Body of pancreas (tissue), 4 donors: ENCODE measurements around the gene PLCB3. TPM values are rescaled to one million over a fixed set of nuclear protein-coding genes. Genes with fewer than 3 reads are reported as not detected.

ENCODE experiments used
- ATAC-seq: fragments of 150-250 bp; one replicate; pipeline ENCODE4 v1.9.1; 2016
- DNase-seq, 4 donors: peaks; one replicate each; pipeline ENCODE4 v3.0.0-alpha.2; 2019
- H3K27ac ChIP-seq, 4 donors: fragments of 200-600 bp; sonication (generic); 1 replicate in 3 of 4; 2 replicates in 1 of 4; pipeline versions ENCODE4 v1.5.1 to v1.6.1; 2016 to 2019; ENCODE audit warnings: mild to moderate bottlenecking in 1 of 4, mixed read lengths in 1 of 4, moderate library complexity in 1 of 4
- H3K27me3 ChIP-seq, 2 donors: fragments of 200-600 bp; sonication (generic); one replicate each; pipeline ENCODE4 v1.6.0; 2016; ENCODE audit warnings: mild to moderate bottlenecking in 1 of 2
- H3K36me3 ChIP-seq, 2 donors: fragments of 200-600 bp; sonication (generic); replicated peaks in 1 of 2; 2 replicates each; pipeline ENCODE4 v1.5.1; 2016; ENCODE audit warnings: low read depth in 2 of 2; ENCODE audit not compliant: insufficient read depth in 1 of 2
- H3K4me1 ChIP-seq: fragments of 200-600 bp; sonication (generic); one replicate; pipeline ENCODE4 v1.6.0; 2016
- H3K4me3 ChIP-seq, 2 donors: fragments of 200-600 bp; sonication (generic); 1 replicate in 1 of 2; 2 replicates in 1 of 2; pipeline ENCODE4 v1.5.1; 2016 to 2019
- H3K9me3 ChIP-seq, 3 donors: fragments of 200-600 bp; sonication (generic); 1 replicate in 2 of 3; 2 replicates in 1 of 3; pipeline ENCODE4 v1.5.1; 2016
- POLR2A ChIP-seq, 3 donors: fragments of 450-650 bp; IDR thresholded peaks; one replicate each; pipeline ENCODE4 v1.6.1; 2016; ENCODE audit warnings: antibody characterized with exemption in 3 of 3, mild to moderate bottlenecking in 2 of 3
- WGBS, 2 donors: methylation state at CpG; one replicate each; pipeline ENCODE4 v1.1.5; 2017; 5-methylcytosine and 5-hydroxymethylcytosine counted together
- intact Hi-C: fragments of 100-400 bp; cut with DNase I; formaldehyde crosslinking; loops from one replicate; pipeline ENCODE4 v1.15.1; 2023
- total RNA-seq, 2 donors: library from RNA; depleted of rRNA; stranded (reverse); fragments of >200 nt; gene quantifications; one replicate each; pipeline ENCODE4 v1.1.0, GENCODE V29; 2016
- TF ChIP-seq, protein P1 (sequence below), 7 experiments: fragments of 450-650 bp in 4 of 7; fragments of 200-600 bp in 3 of 7; sonication (generic) in 3 of 7; IDR thresholded peaks; one replicate each; pipeline ENCODE4 v1.5.1; 2016 to 2019; ENCODE audit warnings: antibody characterized with exemption in 7 of 7

PLCB3 gene
- total RNA-seq, 2 donors from 2014 or later, result 13.8 to 14.5 TPM

DNA sequence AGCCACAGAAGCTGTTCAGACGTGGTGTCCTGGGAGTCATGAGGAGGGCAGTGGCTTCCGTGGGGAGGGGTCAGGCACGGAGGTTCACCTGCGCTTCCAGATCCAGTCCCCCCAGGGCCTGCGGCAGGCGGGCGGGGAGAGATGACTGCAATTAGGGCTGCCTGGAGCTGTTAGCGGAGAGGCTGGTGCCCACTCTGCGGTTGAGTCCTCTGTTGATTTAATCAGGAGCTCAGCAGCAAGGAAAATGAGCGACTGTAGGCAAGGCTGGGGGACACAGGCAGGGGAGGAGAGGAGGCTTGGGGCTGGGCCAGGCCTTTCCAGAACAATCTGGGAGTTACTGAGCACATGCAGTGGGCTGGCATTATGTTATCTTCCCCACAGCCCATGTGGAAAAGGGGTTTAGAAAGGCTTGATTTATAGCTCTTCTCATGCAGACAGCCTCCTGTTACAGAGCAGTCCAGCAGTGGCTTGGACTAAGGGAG, 13.1 kb downstream of the PLCB3 start:
- intact Hi-C loops, result no loop called here
- WGBS, 2 donors, result 93 to 94% methylated on average over 3 to 10 of the region's 10 CpGs
- Histone ChIP-seq H3K4me3 (no peak overlapping the region), H3K27me3 (no peaks in the 10 kb centered on the region), H3K36me3 (no peaks in the 10 kb centered on the region), H3K9me3 (no peaks in the 10 kb centered on the region), H3K27ac (no peak overlapping the region), H3K4me1 (peaks cover 18% of the 10 kb centered on the region)
- ATAC-seq (no peak), DNase-seq (no peak)
- TF ChIP-seq, protein P1, sequence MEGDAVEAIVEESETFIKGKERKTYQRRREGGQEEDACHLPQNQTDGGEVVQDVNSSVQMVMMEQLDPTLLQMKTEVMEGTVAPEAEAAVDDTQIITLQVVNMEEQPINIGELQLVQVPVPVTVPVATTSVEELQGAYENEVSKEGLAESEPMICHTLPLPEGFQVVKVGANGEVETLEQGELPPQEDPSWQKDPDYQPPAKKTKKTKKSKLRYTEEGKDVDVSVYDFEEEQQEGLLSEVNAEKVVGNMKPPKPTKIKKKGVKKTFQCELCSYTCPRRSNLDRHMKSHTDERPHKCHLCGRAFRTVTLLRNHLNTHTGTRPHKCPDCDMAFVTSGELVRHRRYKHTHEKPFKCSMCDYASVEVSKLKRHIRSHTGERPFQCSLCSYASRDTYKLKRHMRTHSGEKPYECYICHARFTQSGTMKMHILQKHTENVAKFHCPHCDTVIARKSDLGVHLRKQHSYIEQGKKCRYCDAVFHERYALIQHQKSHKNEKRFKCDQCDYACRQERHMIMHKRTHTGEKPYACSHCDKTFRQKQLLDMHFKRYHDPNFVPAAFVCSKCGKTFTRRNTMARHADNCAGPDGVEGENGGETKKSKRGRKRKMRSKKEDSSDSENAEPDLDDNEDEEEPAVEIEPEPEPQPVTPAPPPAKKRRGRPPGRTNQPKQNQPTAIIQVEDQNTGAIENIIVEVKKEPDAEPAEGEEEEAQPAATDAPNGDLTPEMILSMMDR (IDR thresholded peaks at IDR 0.05), result no peak
- no peak for TF ChIP-seq POLR2A (IDR thresholded peaks at IDR 0.05)

DNA sequence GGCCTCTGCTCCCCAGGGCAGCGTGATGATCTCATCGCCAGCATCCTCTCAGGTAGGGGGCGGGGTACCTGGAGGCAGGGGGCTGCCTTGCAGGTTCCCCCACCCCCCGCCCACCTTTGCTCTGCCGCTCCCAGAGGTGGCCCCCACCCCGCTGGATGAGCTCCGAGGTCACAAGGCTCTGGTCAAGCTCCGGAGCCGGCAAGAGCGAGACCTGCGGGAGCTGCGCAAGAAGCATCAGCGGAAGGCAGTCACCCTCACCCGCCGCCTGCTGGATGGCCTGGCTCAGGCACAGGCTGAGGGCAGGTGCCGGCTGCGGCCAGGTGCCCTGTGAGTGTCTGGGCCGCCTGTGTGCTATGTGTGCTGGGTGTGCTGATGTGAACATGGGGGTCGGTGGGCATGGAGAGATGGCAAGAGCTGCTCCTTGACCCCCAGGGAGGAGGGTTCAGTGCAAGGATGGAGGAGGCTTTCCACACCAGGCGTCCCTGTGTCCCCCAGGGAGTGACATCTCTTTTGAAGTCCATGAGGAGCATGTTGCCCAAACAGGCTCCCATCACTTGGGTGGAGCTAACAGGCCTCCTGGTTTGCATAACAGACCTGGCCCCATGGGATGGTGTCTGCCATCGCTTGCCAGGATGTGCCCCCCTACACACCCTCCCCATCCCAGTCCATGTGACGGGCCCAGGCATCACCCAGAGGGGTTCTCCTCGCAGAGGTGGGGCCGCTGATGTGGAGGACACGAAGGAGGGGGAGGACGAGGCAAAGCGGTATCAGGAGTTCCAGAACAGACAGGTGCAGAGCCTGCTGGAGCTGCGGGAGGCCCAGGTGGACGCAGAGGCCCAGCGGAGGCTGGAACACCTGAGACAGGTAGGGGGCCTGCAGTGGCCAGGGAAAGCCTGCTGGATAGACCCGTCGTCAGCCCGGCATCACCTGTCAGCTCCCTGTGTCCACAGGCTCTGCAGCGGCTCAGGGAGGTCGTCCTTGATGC, 14.1 kb downstream of the PLCB3 start:
- Histone ChIP-seq H3K36me3 (no peaks in the 10 kb centered on the region), H3K4me3 (no peak overlapping the region), H3K27me3 (no peaks in the 10 kb centered on the region), H3K9me3 (no peaks in the 10 kb centered on the region), H3K4me1 (peaks cover 18% of the 10 kb centered on the region), H3K27ac (no peak overlapping the region)
- ATAC-seq (no peak), DNase-seq (no peak)
- intact Hi-C loops, result no loop called here
- no peak for TF ChIP-seq POLR2A (IDR thresholded peaks at IDR 0.05)
- 87 to 93% methylated on average over 18 to 29 of the region's 35 CpGs for WGBS, 2 donors

DNA sequence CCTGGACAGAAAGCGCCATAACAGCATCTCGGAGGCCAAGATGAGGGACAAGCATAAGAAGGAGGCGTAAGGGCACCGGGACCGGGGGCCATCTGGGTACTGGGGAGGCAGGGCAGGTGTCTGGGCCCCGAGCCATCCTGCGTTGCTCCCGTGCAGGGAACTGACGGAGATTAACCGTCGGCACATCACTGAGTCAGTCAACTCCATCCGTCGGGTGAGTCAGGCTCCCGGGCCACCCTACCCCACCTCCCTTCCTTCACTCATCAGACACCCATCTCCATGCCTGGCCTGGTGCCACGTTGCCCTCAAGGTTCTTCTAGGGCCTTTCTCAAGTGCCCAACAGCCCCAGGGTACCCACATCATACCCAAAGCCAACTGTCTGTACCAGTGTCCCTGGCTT, 15.0 kb downstream of the PLCB3 start:
- WGBS, 2 donors, result 72 to 79% methylated on average over 9 to 11 of the region's 15 CpGs
- DNase-seq, result no peak

DNA sequence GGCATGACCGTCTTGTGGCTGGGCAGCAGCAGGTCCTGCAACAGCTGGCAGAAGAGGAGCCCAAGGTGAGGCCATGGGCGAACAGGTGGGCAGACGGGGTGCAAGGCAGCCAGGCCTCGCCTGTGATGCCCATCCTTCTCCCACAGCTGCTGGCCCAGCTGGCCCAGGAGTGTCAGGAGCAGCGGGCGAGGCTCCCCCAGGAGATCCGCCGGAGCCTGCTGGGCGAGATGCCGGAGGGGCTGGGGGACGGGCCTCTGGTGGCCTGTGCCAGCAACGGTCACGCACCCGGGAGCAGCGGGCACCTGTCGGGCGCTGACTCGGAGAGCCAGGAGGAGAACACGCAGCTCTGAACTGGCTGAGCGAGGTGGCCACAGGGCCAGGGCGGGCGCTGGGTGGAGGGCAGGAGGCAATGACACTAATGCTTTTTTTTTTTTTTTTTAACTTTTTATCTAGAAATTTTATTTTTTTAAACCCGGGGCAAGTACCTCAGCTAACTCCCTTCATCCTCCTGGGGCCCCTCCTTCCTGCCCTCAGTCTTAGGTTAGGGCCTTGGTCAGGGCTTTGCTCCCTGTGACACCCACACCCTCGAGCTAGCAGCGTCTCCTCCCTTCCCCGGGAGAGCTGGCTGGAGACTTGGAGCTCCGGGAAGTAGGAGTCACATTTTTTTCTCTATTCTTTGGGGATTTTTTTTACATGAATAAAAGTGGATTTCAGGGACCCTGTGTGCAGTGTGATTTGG, 16.0 kb downstream of the PLCB3 start:
- TF ChIP-seq POLR2A (IDR thresholded peaks at IDR 0.05), result no peak
- TF ChIP-seq, protein P1 (IDR thresholded peaks at IDR 0.05), result no peak
- DNase-seq (no peak), ATAC-seq (no peak)
- no peaks in the 10 kb centered on the region for H3K27me3 ChIP-seq
- H3K27ac ChIP-seq, result peak overlapping the region in 2 of 4 donors; percentile 95 to 98
- intact Hi-C loops, result no loop called here
- no peak overlapping the region for H3K4me3 ChIP-seq
- no peaks in the 10 kb centered on the region for H3K9me3 ChIP-seq
- H3K36me3 ChIP-seq, result no peaks in the 10 kb centered on the region
- WGBS, 2 donors, result 85 to 89% methylated on average over 23 to 25 of the region's 27 CpGs
- H3K4me1 ChIP-seq, result peaks cover 28% of the 10 kb centered on the region

More for the DNA sequence above, 15.0 kb downstream of the PLCB3 start:
- H3K36me3 ChIP-seq, result no peaks in the 10 kb centered on the region
- no peak overlapping the region for H3K4me3 ChIP-seq
- ATAC-seq, result no peak
- H3K9me3 ChIP-seq, result no peaks in the 10 kb centered on the region
- TF ChIP-seq POLR2A (IDR thresholded peaks at IDR 0.05), result no peak
- TF ChIP-seq, protein P1 (IDR thresholded peaks at IDR 0.05), result no peak
- H3K4me1 ChIP-seq, result peaks cover 18% of the 10 kb centered on the region
- H3K27me3 ChIP-seq, result no peaks in the 10 kb centered on the region
- intact Hi-C loops, result no loop called here
- no peak overlapping the region for H3K27ac ChIP-seq
